ENCODE data around the gene FRYL. TPM values are rescaled to one million over a fixed set of nuclear protein-coding genes. Genes with fewer than 3 reads are reported as not detected.

Gene FRYL
- 60.1 and 87.4 TPM in 2 replicates for total RNA-seq

DNA sequence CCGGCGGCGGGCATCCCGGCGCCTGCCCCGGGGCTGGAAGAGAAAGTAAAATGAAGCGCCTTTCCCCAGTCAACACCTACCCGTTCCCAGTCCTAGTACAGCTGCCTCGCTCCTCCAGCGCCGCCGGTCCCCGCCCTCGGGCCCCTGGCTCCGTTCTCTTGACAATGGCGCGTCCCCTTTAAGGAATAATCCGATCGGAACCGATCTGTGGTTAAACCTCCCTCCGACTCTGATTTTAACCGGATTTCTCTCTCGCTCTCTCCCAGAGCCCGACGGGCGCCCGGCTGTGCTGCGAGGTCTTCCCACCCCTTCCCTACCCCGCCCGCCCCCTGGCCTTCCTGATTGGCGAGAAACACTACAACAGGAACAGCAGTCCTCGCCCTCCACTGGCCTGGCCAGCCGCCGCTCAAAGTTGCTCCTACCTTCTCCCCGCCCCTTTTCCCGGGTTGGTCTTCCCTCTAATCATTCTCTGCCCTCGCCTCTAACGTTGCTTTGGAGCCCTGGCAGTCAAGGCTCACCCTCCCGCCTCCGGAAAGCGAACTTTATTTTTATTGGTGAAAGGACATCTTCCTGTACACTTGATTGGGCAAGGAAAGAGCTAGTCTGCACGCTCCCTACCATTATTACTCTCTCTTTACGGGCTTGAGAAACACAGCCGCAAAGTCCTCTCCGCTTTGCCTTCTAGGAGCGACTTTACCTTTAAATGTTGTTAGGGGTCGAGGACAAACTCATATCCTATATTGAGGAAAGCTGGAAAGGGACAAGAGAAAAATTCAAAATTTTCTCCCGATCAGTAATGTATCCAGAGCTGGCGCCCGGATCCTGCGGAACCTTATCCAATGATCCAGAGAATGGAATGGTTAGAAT, at the start of gene FRYL:
FRYL (minus strand) TSS at position 282 of the 867 bp plus-strand sequence. CDS start 145,869 bp downstream, outside the sequence.

DNA sequence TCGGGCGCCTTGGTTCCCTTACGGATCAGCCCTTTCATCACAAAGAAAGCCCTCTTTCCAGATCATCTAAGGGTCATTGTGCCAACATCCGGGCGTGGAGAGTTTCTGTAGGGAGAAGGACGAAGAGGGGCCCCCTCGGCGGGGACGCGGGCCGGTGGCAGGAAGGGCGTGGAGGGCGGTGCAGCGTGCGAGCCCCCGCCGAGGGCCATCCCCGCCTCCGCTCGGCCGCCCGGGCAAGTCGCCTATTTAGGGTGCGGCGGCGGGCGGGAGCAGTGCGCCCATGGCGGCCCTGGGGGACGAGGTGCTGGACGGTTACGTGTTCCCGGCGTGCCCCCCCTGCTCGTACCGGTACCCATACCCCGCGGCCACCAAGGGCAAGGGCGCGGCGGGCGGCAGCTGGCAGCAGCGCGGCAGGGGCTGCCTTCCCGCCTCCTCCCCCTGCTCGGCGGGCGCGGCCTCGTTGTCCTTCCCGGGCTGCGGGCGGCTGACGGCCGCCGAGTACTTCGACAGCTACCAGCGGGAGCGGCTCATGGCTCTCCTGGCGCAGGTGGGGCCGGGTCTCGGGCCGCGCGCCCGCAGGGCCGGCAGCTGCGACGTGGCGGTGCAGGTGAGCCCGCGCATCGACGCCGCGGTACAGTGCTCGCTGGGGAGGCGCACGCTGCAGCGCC, 289.9 kb downstream of the FRYL start, which contains the start of gene ZAR1:
ZAR1 (plus strand) TSS at position 241 of the 668 bp plus-strand sequence; CDS start at position 281, 40 bp downstream.

GRCh38 chr4:48483006-48483776, 296.9 kb downstream of the FRYL start, which contains the start of gene SLC10A4:
Gene SLC10A4, plus strand, starts transcription at chr4:48483343. Its CDS starts 219 bp downstream, at chr4:48483562.

Other genes with a start within 250 kb of the FRYL start
- gene OCIAD1, start 50.8 kb upstream of the FRYL start, total RNA-seq: 108 and 113 TPM in 2 replicates
- 188 and 241 TPM in 2 replicates for gene OCIAD2, start 126.5 kb upstream of the FRYL start, total RNA-seq
- gene CWH43, start 206.0 kb upstream of the FRYL start, total RNA-seq: 10.0 and 39.3 TPM in 2 replicates

All from nasal cavity respiratory epithelium epithelial cell of viscerocranial mucosa (primary cell).